HepG2 (cell line): ENCODE data around the gene ANKRD53. TPM values are rescaled to one million over a fixed set of nuclear protein-coding genes. Genes with fewer than 3 reads are reported as not detected.

Experiments
- ATAC-seq: fragments of 200-7000 bp; cut with Tn5 transposase; 3 replicates; pipeline ENCODE4 v1.9.1; 2020; ENCODE audit warnings: mild to moderate bottlenecking, moderate library complexity
- BruUV-seq: library from RNA; stranded (reverse); fragments of 400-500 nt; replicated peaks from 2 replicates; lab custom pipeline; 2021; lab: Mats Ljungman, UMichigan
- CTCF ChIA-PET: fragments of 300-600 bp; formaldehyde crosslinking; extraction: SDS; loops from one replicate; lab custom pipeline; 2021; ENCODE audit warnings: low total read pairs, inconsistent platforms, low intra/inter-chr PET ratio; lab: Yijun Ruan, JAX
- POLR2A ChIA-PET: fragments of 350-600 bp; sonication (Branson Sonifier 250); formaldehyde crosslinking; loops from one replicate; lab custom pipeline; 2020; ENCODE audit warnings: antibody characterized with exemption, inconsistent platforms; lab: Yijun Ruan, JAX
- DNase-seq: peaks from one replicate; pipeline ENCODE4 v3.0.0-alpha.2; 2015; ENCODE audit warnings: low spot score
- FAIRE-seq: peaks from 3 replicates; lab custom pipeline; 2011; peaks lifted over from hg19 to GRCh38; lab: Jason Lieb, UNC
- H2AFZ ChIP-seq: one replicate; pipeline ENCODE4 v1.6.1; 2011; ENCODE audit warnings: low read length, inconsistent platforms
- H3K27ac ChIP-seq: fragments of 300-600 bp; 3 replicates; pipeline ENCODE4 v1.8.0; 2011; ENCODE audit warnings: mixed run types, mild to moderate bottlenecking, mixed read lengths, low read length, inconsistent platforms; ENCODE audit not compliant: insufficient read depth; ENCODE audit errors: extremely low read length
- H3K27me3 ChIP-seq, 2 experiments: fragments of 200-600 bp in 1 of 2; 2 replicates in 1 of 2; 3 replicates in 1 of 2; pipeline versions ENCODE4 v1.6.0 to v1.8.0; 2011; ENCODE audit warnings: low read length in 2 of 2, mild to moderate bottlenecking in 2 of 2, moderate library complexity in 2 of 2, inconsistent platforms in 1 of 2; ENCODE audit not compliant: insufficient read depth in 2 of 2, control insufficient read depth in 1 of 2
- H3K36me3 ChIP-seq, 2 experiments: fragments of 200-600 bp in 1 of 2; replicated peaks in 1 of 2; 2 replicates in 1 of 2; 3 replicates in 1 of 2; pipeline versions ENCODE4 v1.5.1 to v1.8.0; 2011; ENCODE audit warnings: low read length in 2 of 2, inconsistent platforms in 1 of 2; ENCODE audit not compliant: insufficient read depth in 2 of 2, control insufficient read depth in 1 of 2
- H3K4me1 ChIP-seq: 2 replicates; pipeline ENCODE4 v1.5.1; 2012; ENCODE audit warnings: low read length, inconsistent platforms; ENCODE audit not compliant: insufficient read depth
- H3K4me2 ChIP-seq: 2 replicates; pipeline ENCODE4 v1.6.0; 2011; ENCODE audit warnings: low read depth, low read length, inconsistent platforms
- H3K4me3 ChIP-seq, 3 experiments: fragments of 200-600 bp in 1 of 3; sonication (generic), shearing (Covaris generic) in 1 of 3; replicated peaks in 1 of 3; 2 replicates each; pipeline ENCODE4 v1.5.1; 2011 to 2016; ENCODE audit warnings: low read length in 3 of 3, inconsistent platforms in 2 of 3, low read depth in 2 of 3, mild to moderate bottlenecking in 2 of 3, control low read depth in 1 of 3, mixed read lengths in 1 of 3; ENCODE audit not compliant: insufficient read depth in 1 of 3
- H3K79me2 ChIP-seq: one replicate; pipeline ENCODE4 v1.6.1; 2011; ENCODE audit warnings: low read length, inconsistent platforms; ENCODE audit not compliant: insufficient read depth
- H3K9ac ChIP-seq: 2 replicates; pipeline ENCODE4 v1.6.0; 2011; ENCODE audit warnings: mild to moderate bottlenecking, low read depth, low read length, inconsistent platforms; ENCODE audit not compliant: insufficient read depth
- H3K9me3 ChIP-seq: 2 replicates; pipeline ENCODE4 v1.5.1; 2012; ENCODE audit warnings: mild to moderate bottlenecking, low read length
- H4K20me1 ChIP-seq: 2 replicates; pipeline ENCODE4 v1.6.0; 2011; ENCODE audit warnings: inconsistent platforms, mild to moderate bottlenecking, low read length, moderate library complexity; ENCODE audit not compliant: insufficient read depth
- CBFB ChIP-seq: sonication (generic); formaldehyde crosslinking; IDR thresholded peaks from 2 replicates; pipeline ENCODE4 v1.4.0; 2020; ENCODE audit warnings: missing genetic modification reagents
- GABPA ChIP-seq, 2 experiments: IDR thresholded peaks; 2 replicates each; pipeline ENCODE4 v1.6.1; 2011 to 2016; ENCODE audit warnings: low read depth in 2 of 2, low read length in 1 of 2, missing biosample characterization in 1 of 2, missing genetic modification characterization in 1 of 2
- KDM5B ChIP-seq: sonication (generic); formaldehyde crosslinking; IDR thresholded peaks from 2 replicates; pipeline ENCODE4 v1.4.0; 2020; ENCODE audit warnings: missing genetic modification reagents, mild to moderate bottlenecking, borderline replicate concordance
- NR2C2 ChIP-seq: sonication (generic); formaldehyde crosslinking; IDR thresholded peaks from 2 replicates; pipeline ENCODE4 v1.4.0; 2020; ENCODE audit warnings: missing genetic modification reagents, mild to moderate bottlenecking, moderate library complexity, borderline replicate concordance
- PRPF4 ChIP-seq: fragments of 200-400 bp; formaldehyde crosslinking; IDR thresholded peaks from 2 replicates; pipeline ENCODE4 v1.6.1; 2016; ENCODE audit warnings: low read length, low read depth; ENCODE audit not compliant: poor library complexity, severe bottlenecking
- SALL2 ChIP-seq: sonication (generic); formaldehyde crosslinking; IDR thresholded peaks from 2 replicates; pipeline ENCODE4 v1.8.1; 2023; ENCODE audit warnings: mild to moderate bottlenecking, missing genetic modification reagents, inconsistent platforms
- SIN3B ChIP-seq: fragments of 150-350 bp; IDR thresholded peaks from 2 replicates; pipeline ENCODE4 v1.6.1; 2014; ENCODE audit warnings: low read length
- THAP8 ChIP-seq: sonication (generic); formaldehyde crosslinking; IDR thresholded peaks from 2 replicates; pipeline ENCODE4 v1.5.1; 2020; ENCODE audit warnings: missing genetic modification reagents, mild to moderate bottlenecking, borderline replicate concordance
- ZBTB4 ChIP-seq: sonication (generic); formaldehyde crosslinking; IDR thresholded peaks from 2 replicates; pipeline ENCODE4 v1.4.0; 2020; ENCODE audit warnings: missing genetic modification reagents, mild to moderate bottlenecking, borderline replicate concordance
- ZNF10 ChIP-seq: sonication (generic); formaldehyde crosslinking; IDR thresholded peaks from 2 replicates; pipeline ENCODE4 v1.4.0; 2020; ENCODE audit warnings: mild to moderate bottlenecking, low read depth, missing genetic modification reagents, borderline replicate concordance
- ZNF543 ChIP-seq: sonication (generic); formaldehyde crosslinking; IDR thresholded peaks from 2 replicates; pipeline ENCODE4 v1.4.0; 2020; ENCODE audit warnings: mild to moderate bottlenecking, missing genetic modification reagents
- ZNF615 ChIP-seq: sonication (generic); formaldehyde crosslinking; IDR thresholded peaks from 2 replicates; pipeline ENCODE4 v1.5.0; 2020; ENCODE audit warnings: mild to moderate bottlenecking, missing genetic modification reagents, borderline replicate concordance
- ZNF619 ChIP-seq: sonication (generic); formaldehyde crosslinking; IDR thresholded peaks from 2 replicates; pipeline ENCODE4 v1.4.0; 2020; ENCODE audit warnings: mild to moderate bottlenecking, missing genetic modification reagents
- ZNF747 ChIP-seq: sonication (generic); formaldehyde crosslinking; IDR thresholded peaks from 2 replicates; pipeline ENCODE4 v1.8.1; 2023; ENCODE audit warnings: missing genetic modification reagents, mild to moderate bottlenecking, borderline replicate concordance
- WGBS: methylation state at CpG from one replicate; pipeline ENCODE4 v1.1.6; 2017; ENCODE audit warnings: low lambda C conversion rate; 5-methylcytosine and 5-hydroxymethylcytosine counted together
- in situ Hi-C: cut with HindIII; loops from 2 replicates; pipeline ENCODE4 v1.10.0; 2017; ENCODE audit warnings: low pct_unique_long_range_greater_than_20kb; ENCODE audit not compliant: extremely low pct_ligation_motif_present
- intact Hi-C: fragments of 100-400 bp; cut with micrococcal nuclease; formaldehyde crosslinking; loops from one replicate; pipeline ENCODE4 v1.10.0; 2022; ENCODE audit not compliant: unreplicated experiment
- polyA plus RNA-seq, 8 experiments: library from polyadenylated mRNA; depleted of rRNA in 3 of 8; stranded (reverse) in 7 of 8; unstranded in 1 of 8; fragments of >200 nt; fragmentation: Illumina TruSeq in 4 of 8; extraction: Trizol in 4 of 8; gene quantifications; 2 replicates each; pipeline versions ENCODE4 v1.2.1 to v1.2.3, GENCODE V29; 2011 to 2016; ENCODE audit warnings: low read depth in 4 of 8, missing spikeins in 1 of 8, mixed read lengths in 1 of 8; ENCODE audit not compliant: insufficient read depth in 1 of 8
- total RNA-seq, 5 experiments: library from RNA; depleted of rRNA; stranded (reverse); fragments of >200 nt; fragmentation: Illumina TruSeq; extraction: Trizol; gene quantifications; 2 replicates each; pipeline ENCODE4 v1.2.3, GENCODE V29; 2016; ENCODE audit warnings: low read depth in 1 of 5
- TF ChIP-seq, protein P1 (sequence below): sonication (generic); IDR thresholded peaks from 2 replicates; pipeline ENCODE4 v1.6.1; 2016; ENCODE audit warnings: low read depth, borderline replicate concordance

ANKRD53 gene
- total and polyA plus RNA-seq, 2 of the 13 experiments (the other 11 are each of a cell fraction or from before 2014, with no cell fraction given), result 0.15 TPM; not detected in 1

DNA sequence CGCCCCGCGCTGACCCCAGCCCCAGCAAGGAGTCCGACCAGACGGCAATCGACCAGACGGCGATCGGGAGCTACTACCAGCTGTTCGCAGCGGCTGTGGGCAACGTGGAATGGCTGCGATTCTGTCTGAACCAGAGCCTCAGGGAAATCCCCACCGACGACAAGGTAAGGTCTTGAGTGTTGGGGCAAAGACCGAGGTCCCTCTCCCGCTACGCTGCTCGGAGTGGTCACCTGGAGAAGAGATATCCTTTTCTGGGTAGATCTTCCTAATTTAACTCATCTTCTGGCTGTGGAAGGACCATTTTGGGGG, 704 bp downstream of the ANKRD53 start:
- CTCF ChIA-PET, result no interaction called here
- 0 out of 2 replicates have a peak, but pooled peaks have one; percentile 13 for TF ChIP-seq GABPA (IDR thresholded peaks at IDR 0.05; ENCODE audit: low read depth, low read length)
- no peak for TF ChIP-seq GABPA (CRISPR knock-in tag; IDR thresholded peaks at IDR 0.05; ENCODE audit: low read depth)
- no peak for TF ChIP-seq ZNF619 (CRISPR knock-in tag)
- TF ChIP-seq, protein P1, sequence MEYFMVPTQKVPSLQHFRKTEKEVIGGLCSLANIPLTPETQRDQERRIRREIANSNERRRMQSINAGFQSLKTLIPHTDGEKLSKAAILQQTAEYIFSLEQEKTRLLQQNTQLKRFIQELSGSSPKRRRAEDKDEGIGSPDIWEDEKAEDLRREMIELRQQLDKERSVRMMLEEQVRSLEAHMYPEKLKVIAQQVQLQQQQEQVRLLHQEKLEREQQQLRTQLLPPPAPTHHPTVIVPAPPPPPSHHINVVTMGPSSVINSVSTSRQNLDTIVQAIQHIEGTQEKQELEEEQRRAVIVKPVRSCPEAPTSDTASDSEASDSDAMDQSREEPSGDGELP, result no peak
- no peak for TF ChIP-seq ZNF747
- intact Hi-C loops, result no loop called here

DNA sequence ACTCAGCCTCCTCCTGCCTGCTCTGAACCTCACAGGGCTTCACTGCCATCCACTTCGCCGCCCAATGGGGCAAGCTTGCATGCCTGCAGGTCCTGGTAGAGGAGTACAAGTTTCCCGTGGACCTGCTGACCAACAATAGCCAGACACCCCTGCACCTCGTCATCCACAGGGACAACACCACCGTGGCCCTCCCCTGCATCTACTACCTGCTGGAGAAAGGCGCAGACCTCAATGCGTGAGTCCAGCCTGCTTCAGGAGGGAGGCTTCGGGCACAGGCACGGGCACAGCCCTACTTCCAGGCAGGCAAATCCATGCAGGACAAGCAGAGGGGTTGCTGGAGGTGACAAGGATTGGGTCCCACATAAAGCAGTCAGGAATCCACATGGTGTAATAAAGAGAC, 1.2 kb downstream of the ANKRD53 start:
- CTCF ChIA-PET, result no interaction called here
- H3K4me1 ChIP-seq, result peaks cover 14% of the 10 kb centered on the region
- no peak overlapping the region for H2AFZ ChIP-seq
- FAIRE-seq, result no peak
- no peaks in the 10 kb centered on the region for H3K79me2 ChIP-seq
- H3K9ac ChIP-seq, result no peak overlapping the region
- H3K27ac ChIP-seq, result no peak overlapping the region
- 94% methylated on average over 9 of the region's 9 CpGs for WGBS
- DNase-seq, result no peak
- no TSS peak for BruUV-seq
- H3K36me3 ChIP-seq, result no peaks in the 10 kb centered on the region
- H4K20me1 ChIP-seq, result no peaks in the 10 kb centered on the region
- no peak overlapping the region for H3K4me3 ChIP-seq
- intact Hi-C loops, result no loop called here
- ATAC-seq, result no peak
- POLR2A ChIA-PET, result no interaction called here
- in situ Hi-C loops, result no loop called here
- no peaks in the 10 kb centered on the region for H3K9me3 ChIP-seq
- no peaks in the 10 kb centered on the region for H3K27me3 ChIP-seq
- no peak overlapping the region for H3K4me2 ChIP-seq
- TF ChIP-seq PRPF4 (no peak), ZBTB4 (CRISPR knock-in tag) (no peak), SALL2 (no peak), THAP8 (CRISPR knock-in tag) (no peak), ZNF10 (CRISPR knock-in tag) (no peak), NR2C2 (CRISPR knock-in tag) (no peak), ZNF543 (CRISPR knock-in tag) (no peak), ZNF615 (CRISPR knock-in tag) (no peak), CBFB (no peak), KDM5B (CRISPR knock-in tag) (no peak), SIN3B (no peak)

More for the DNA sequence above, 704 bp downstream of the ANKRD53 start:
- no peak for ATAC-seq
- no peak overlapping the region for H2AFZ ChIP-seq
- DNase-seq, result no peak
- 93% methylated on average over 19 of the region's 19 CpGs for WGBS
- H3K36me3 ChIP-seq, result no peaks in the 10 kb centered on the region
- no peaks in the 10 kb centered on the region for H3K9me3 ChIP-seq
- H3K4me2 ChIP-seq, result no peak overlapping the region
- H4K20me1 ChIP-seq, result no peaks in the 10 kb centered on the region
- H3K79me2 ChIP-seq, result no peaks in the 10 kb centered on the region
- no peak overlapping the region for H3K9ac ChIP-seq
- no peaks in the 10 kb centered on the region for H3K27me3 ChIP-seq
- H3K27ac ChIP-seq, result no peak overlapping the region
- in situ Hi-C loops, result no loop called here
- H3K4me3 ChIP-seq, result no peak overlapping the region
- BruUV-seq, result no TSS peak
- POLR2A ChIA-PET, result no interaction called here
- peaks cover 14% of the 10 kb centered on the region for H3K4me1 ChIP-seq
- no peak for FAIRE-seq
